ENCODE results near the gene CFB.

The CFB gene

GRCh38 chr6:31945507-31946369 lies at the start of gene CFB:
TSS of gene CFB (plus strand) at chr6:31946095. CDS start at chr6:31946222, 127 bp downstream.
- H3K4me3 ChIP-seq (ENCODE audit: low read depth, low read length) = no peak within 1 kb of the TSS
- TF ChIP-seq, protein P1, sequence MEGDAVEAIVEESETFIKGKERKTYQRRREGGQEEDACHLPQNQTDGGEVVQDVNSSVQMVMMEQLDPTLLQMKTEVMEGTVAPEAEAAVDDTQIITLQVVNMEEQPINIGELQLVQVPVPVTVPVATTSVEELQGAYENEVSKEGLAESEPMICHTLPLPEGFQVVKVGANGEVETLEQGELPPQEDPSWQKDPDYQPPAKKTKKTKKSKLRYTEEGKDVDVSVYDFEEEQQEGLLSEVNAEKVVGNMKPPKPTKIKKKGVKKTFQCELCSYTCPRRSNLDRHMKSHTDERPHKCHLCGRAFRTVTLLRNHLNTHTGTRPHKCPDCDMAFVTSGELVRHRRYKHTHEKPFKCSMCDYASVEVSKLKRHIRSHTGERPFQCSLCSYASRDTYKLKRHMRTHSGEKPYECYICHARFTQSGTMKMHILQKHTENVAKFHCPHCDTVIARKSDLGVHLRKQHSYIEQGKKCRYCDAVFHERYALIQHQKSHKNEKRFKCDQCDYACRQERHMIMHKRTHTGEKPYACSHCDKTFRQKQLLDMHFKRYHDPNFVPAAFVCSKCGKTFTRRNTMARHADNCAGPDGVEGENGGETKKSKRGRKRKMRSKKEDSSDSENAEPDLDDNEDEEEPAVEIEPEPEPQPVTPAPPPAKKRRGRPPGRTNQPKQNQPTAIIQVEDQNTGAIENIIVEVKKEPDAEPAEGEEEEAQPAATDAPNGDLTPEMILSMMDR (IDR thresholded peaks at IDR 0.05; ENCODE audit: insufficient read depth, low read depth, low read length, missing control alignments) = no peak
- DNase-seq (ENCODE audit: low read depth) = no peak

- DNase-seq (ENCODE audit: low read depth) = no peak
- peak overlapping the region; percentile 78 for H3K4me3 ChIP-seq (ENCODE audit: low read depth, low read length)
- TF ChIP-seq, protein P1 (IDR thresholded peaks at IDR 0.05; ENCODE audit: insufficient read depth, low read depth, low read length, missing control alignments) = no peak
Measured at GRCh38 chr6:31896493-31896855, 49.4 kb upstream of the CFB start.

- H3K4me3 ChIP-seq (ENCODE audit: low read depth, low read length) = peak overlapping the region; percentile 78
- no peak for DNase-seq (ENCODE audit: low read depth)
- TF ChIP-seq, protein P1 (IDR thresholded peaks at IDR 0.05; ENCODE audit: insufficient read depth, low read depth, low read length, missing control alignments) = no peak
Measured at GRCh38 chr6:31896856-31897611, 48.9 kb upstream of the CFB start.

DNA sequence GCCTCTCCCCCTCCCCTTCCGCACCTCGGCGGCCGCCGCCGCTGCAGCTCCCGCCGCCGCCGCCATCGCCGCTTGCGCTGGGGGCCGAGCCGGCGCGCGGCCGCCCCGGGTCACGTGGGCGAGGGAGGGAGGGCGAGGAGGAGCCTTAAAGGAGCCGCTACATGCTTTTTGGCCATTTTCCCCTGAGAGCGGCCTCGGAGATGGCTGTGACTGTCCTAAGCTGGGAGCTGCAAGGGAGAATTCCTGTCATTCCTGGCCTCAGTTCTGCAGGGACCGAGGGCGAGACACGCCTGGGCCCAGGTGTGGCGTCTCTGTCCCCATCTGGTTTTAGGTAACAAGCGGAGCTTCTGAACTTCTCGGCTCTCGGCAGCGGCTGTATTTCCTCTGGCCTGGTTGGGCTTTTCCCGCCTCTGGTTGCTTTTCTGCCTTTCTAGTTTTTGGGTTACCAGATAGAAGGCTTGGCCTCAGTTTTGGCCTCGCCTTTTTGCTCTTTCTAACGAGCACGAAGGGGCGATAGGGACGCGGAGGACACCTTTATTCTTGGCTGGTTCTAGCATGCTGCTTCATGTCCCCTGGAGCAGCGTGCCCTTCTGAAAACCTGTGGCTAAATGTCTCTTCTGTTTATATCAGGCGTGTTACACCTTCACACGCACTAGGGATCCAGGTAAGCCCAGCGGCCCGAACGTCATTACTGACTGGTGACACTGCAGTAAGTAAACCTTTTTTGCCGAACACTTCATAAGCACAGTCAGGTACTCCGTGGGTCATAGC lies 48.1 kb upstream of the CFB start, which contains the start of gene EHMT2:
TSS of gene EHMT2 (minus strand) at position 87 of the 771 bp plus-strand sequence. CDS start at position 66, 21 bp downstream.
- peak within 1 kb of the TSS; percentile 91 for H3K4me3 ChIP-seq (ENCODE audit: low read depth, low read length)
- TF ChIP-seq, protein P1 (IDR thresholded peaks at IDR 0.05; ENCODE audit: insufficient read depth, low read depth, low read length, missing control alignments) = no peak
- peak; percentile 89 for DNase-seq (ENCODE audit: low read depth)

DNA sequence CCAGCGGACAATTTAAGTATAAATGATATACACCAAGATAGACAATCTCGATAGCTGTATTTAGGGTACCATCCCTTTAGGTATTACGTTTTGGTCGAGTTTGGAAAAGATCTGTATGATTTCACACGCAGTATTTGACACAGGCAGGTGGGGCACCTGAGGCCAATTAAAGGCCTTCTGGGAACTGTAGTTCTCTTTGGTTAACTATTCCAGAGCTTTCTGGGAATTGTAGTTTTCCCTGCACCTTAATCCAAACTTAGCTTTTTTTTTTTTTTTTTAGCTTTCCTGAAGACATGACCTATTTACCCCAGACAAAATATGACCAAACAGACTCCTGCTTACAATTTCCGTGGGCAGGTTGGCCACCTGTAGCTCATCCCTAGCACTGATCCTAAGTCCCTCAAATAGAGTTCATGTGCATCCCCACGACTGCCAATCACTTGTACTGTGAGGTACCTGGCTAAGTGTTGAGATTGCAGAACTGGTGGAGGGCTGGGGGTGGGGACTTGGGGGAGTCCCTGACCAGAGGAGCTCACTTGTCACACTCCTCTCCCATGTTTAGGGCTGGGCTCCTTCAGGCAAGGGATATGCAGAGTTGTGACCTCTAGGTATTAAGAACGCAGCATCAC lies 47.4 kb upstream of the CFB start:
- peak; percentile 65 for DNase-seq (ENCODE audit: low read depth)
- H3K4me3 ChIP-seq (ENCODE audit: low read depth, low read length) = peak overlapping the region; percentile 91
- TF ChIP-seq, protein P1 (IDR thresholded peaks at IDR 0.05; ENCODE audit: insufficient read depth, low read depth, low read length, missing control alignments) = peak; percentile 0

DNA sequence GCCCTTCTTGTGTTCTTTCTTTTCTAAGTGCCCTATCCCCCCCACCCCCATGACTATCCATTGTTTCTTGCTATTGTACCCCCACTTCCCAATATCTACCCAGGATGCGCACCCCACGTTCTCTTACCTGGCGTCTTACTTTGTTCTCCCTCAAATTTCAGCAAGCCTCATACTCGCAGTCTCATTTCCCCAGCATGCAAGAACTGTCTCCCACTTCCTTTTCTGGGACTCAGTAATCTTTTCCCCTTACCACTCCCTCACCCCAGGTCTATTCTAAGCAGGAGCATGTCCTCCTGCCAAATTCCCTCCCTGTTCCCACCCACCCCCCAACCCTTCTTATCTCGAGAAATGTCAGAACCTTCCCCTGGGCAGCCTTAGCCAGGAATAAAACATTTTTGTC lies 46.7 kb upstream of the CFB start:
- no peak overlapping the region for H3K4me3 ChIP-seq (ENCODE audit: low read depth, low read length)
- TF ChIP-seq, protein P1 (IDR thresholded peaks at IDR 0.05; ENCODE audit: insufficient read depth, low read depth, low read length, missing control alignments) = no peak
- DNase-seq (ENCODE audit: low read depth) = no peak

Measured in GM12865 (cell line).